Chondrocyte (in vitro differentiated cells): ENCODE measurements around the gene DEFB131B. TPM values are rescaled to one million over a fixed set of nuclear protein-coding genes. Genes with fewer than 3 reads are reported as not detected.
"Not testable (repeated sequence)": the region's sequence is repeated elsewhere in the genome, so short reads cannot be mapped to it uniquely, and the experiment has no call there.

Experiments
- DNase-seq: peaks from one replicate; pipeline ENCODE4 v3.0.0; 2021; ENCODE audit warnings: mixed read lengths, low spot score
- H3K27ac Mint-ChIP-seq: one replicate; pipeline ENCODE4 v1.8.0; 2021; ENCODE audit warnings: mild to moderate bottlenecking, moderate library complexity, mixed read lengths; ENCODE audit not compliant: unreplicated experiment
- H3K27me3 Mint-ChIP-seq: 2 replicates; pipeline ENCODE4 v1.8.0; 2021; ENCODE audit warnings: low read depth, mixed read lengths
- H3K36me3 Mint-ChIP-seq: 2 replicates; pipeline ENCODE4 v1.8.0; 2021; ENCODE audit warnings: low read depth, mixed read lengths
- H3K4me1 Mint-ChIP-seq: 2 replicates; pipeline ENCODE4 v1.8.0; 2021; ENCODE audit warnings: low read depth, mild to moderate bottlenecking, mixed read lengths
- H3K4me3 Mint-ChIP-seq: one replicate; pipeline ENCODE4 v1.8.0; 2021; ENCODE audit warnings: mild to moderate bottlenecking, moderate library complexity, mixed read lengths; ENCODE audit not compliant: unreplicated experiment
- H3K9me3 Mint-ChIP-seq: 2 replicates; pipeline ENCODE4 v1.8.0; 2021; ENCODE audit warnings: low read depth, mixed read lengths
- CTCF ChIP-seq: fragments of 200-600 bp; sonication (generic); IDR thresholded peaks from 2 replicates; pipeline ENCODE4 v1.5.0; 2021; ENCODE audit warnings: antibody characterized with exemption, mild to moderate bottlenecking, moderate library complexity
- long read RNA-seq: library from polyadenylated mRNA; stranded (forward); transcript quantifications from one replicate; pipeline ENCODE4 v2.0.0, GENCODE V29; 2021
- total RNA-seq: library from RNA; stranded (reverse); gene quantifications from 3 replicates; pipeline ENCODE4 v1.2.1, GENCODE V29; 2021

DEFB131B gene, protein sequence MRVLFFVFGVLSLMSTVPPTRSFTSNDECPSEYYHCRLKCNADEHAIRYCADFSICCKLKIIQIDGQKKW
- total RNA-seq = not detected in 3 replicates
- long read RNA-seq = 0 reads

GRCh38 chr11:71878059-71878458, at the start of gene DEFB131B:
DEFB131B (plus strand) TSS chr11:71878453; CDS start chr11:71878453, 0 bp downstream.
- not testable (repeated sequence) for H3K4me3 Mint-ChIP-seq, H3K27me3 Mint-ChIP-seq, H3K9me3 Mint-ChIP-seq, H3K4me1 Mint-ChIP-seq, DNase-seq, H3K36me3 Mint-ChIP-seq, H3K27ac Mint-ChIP-seq

DNA sequence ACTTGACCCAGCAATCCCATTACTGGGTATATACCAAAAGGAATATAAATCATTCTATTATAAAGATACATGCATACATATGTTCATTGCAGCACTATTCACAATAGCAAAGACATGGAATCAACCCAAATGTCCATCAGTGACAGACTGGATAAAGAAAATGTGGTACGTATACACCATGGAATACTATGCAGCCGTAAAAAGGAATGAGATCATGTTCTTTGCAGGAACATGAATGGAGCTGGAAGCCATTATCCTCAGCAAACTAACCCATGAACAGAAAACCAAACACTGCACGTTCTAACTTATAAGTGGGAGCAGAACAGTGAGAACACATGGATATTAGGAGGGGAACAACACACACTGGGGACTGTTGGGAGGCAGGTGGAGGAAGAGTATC, 49.0 kb upstream of the DEFB131B start:
- not testable (repeated sequence) for H3K4me1 Mint-ChIP-seq, H3K36me3 Mint-ChIP-seq, H3K9me3 Mint-ChIP-seq, H3K4me3 Mint-ChIP-seq, H3K27ac Mint-ChIP-seq, H3K27me3 Mint-ChIP-seq, DNase-seq

GRCh38 chr11:71829686-71830085, 48.6 kb upstream of the DEFB131B start:
- not testable (repeated sequence) for H3K36me3 Mint-ChIP-seq, H3K9me3 Mint-ChIP-seq

GRCh38 chr11:71832811-71833210, 45.4 kb upstream of the DEFB131B start, which contains the start of gene DEFB108B:
DEFB108B (plus strand) TSS chr11:71833200; CDS start chr11:71833200, 0 bp downstream.
- H3K4me1 Mint-ChIP-seq, H3K27ac Mint-ChIP-seq, H3K36me3 Mint-ChIP-seq, H3K27me3 Mint-ChIP-seq, H3K4me3 Mint-ChIP-seq, DNase-seq, H3K9me3 Mint-ChIP-seq: not testable (repeated sequence)

More at GRCh38 chr11:71829686-71830085, 48.6 kb upstream of the DEFB131B start:
- H3K27me3 Mint-ChIP-seq, H3K27ac Mint-ChIP-seq, DNase-seq, H3K4me1 Mint-ChIP-seq, H3K4me3 Mint-ChIP-seq: not testable (repeated sequence)

DNA sequence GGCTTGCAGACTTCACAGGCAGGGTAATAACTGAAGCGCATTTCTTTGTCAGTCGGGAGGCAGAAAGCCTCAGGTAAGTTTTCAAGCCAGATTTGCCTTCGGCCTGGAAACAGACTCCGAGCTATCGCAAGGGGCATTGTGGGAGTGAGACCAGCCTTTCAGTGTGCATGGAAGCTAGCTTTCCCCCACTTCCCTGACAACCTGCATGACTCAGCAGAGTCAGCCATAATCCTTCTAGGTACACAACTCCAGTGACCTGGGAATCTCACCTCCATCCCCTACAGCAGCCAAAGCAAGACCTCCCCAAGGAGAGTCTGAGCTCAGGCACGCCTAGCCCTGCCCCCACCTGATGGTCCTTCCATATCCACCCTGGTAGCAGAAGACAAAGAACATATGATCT, 35.5 kb upstream of the DEFB131B start:
- H3K27ac Mint-ChIP-seq, H3K4me3 Mint-ChIP-seq, DNase-seq, H3K27me3 Mint-ChIP-seq, H3K9me3 Mint-ChIP-seq, H3K4me1 Mint-ChIP-seq, H3K36me3 Mint-ChIP-seq: not testable (repeated sequence)

GRCh38 chr11:71843355-71843754, 34.9 kb upstream of the DEFB131B start:
- peaks cover 14% of the 10 kb centered on the region for H3K9me3 Mint-ChIP-seq
- not testable (repeated sequence) for DNase-seq, H3K36me3 Mint-ChIP-seq, H3K27me3 Mint-ChIP-seq, H3K4me1 Mint-ChIP-seq, H3K27ac Mint-ChIP-seq, H3K4me3 Mint-ChIP-seq

- peaks cover 10% of the 10 kb centered on the region for H3K27me3 Mint-ChIP-seq
- H3K27ac Mint-ChIP-seq = no peak overlapping the region
- H3K36me3 Mint-ChIP-seq = peaks cover 7% of the 10 kb centered on the region
- TF ChIP-seq CTCF = no peak
- no peak overlapping the region for H3K4me3 Mint-ChIP-seq
- no peak for DNase-seq
- peaks cover 14% of the 10 kb centered on the region for H3K9me3 Mint-ChIP-seq
- H3K4me1 Mint-ChIP-seq = no peaks in the 10 kb centered on the region
These were observed 34.4 kb upstream of the DEFB131B start for GRCh38 chr11:71843858-71844257.

DNA sequence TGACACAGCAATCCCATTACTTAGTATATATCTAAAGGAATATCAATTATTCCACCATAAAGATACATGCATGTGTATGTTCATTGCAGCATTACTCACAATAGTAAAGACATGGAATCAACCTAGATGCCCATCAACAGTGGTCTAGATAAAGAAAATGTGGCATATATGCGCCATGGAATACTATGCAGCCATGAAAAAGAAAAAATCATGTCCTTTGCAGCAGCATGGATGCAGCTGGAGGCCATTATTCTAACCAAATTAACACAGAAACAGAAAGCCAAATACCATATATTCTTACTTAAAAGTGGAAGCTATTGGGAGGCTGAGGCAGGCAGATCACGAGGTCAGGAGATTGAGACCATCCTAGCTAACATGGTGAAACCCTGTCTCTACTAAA, 24.4 kb upstream of the DEFB131B start:
- H3K27me3 Mint-ChIP-seq = not testable (repeated sequence)

DNA sequence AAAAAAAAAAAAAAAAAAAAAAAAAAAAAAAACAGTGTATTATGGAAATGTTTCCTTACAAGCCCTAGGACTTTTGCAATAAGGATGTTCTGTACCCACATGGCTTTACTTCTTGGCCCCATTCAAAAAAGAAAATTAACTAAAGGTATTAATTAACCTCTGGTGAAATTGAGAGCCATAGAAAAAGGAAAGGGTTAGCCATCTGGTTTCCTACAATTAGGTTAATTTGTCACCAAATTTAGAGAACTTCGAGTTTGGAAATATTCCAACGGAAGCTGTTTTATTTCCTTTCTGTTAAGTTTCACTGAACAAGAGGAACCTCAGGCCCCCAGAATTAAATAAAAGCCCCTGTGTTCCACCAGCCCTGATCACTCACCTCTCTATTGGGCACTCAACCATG, 22.4 kb upstream of the DEFB131B start:
- H3K4me3 Mint-ChIP-seq, H3K4me1 Mint-ChIP-seq, H3K9me3 Mint-ChIP-seq, H3K27ac Mint-ChIP-seq, DNase-seq, H3K27me3 Mint-ChIP-seq, H3K36me3 Mint-ChIP-seq: not testable (repeated sequence)

More for the DNA sequence above, 24.4 kb upstream of the DEFB131B start:
- H3K4me3 Mint-ChIP-seq, H3K9me3 Mint-ChIP-seq, H3K4me1 Mint-ChIP-seq, H3K36me3 Mint-ChIP-seq, DNase-seq, H3K27ac Mint-ChIP-seq: not testable (repeated sequence)

GRCh38 chr11:71860835-71861234, 17.4 kb upstream of the DEFB131B start:
- H3K27ac Mint-ChIP-seq, H3K4me3 Mint-ChIP-seq, H3K36me3 Mint-ChIP-seq, H3K9me3 Mint-ChIP-seq, H3K27me3 Mint-ChIP-seq, H3K4me1 Mint-ChIP-seq, DNase-seq: not testable (repeated sequence)
